ENCODE data around the gene ATP2C1.

GRCh38 chr3:130894986-130895280 lies 1.0 kb downstream of the ATP2C1 start:
- TF ChIP-seq, protein P1, sequence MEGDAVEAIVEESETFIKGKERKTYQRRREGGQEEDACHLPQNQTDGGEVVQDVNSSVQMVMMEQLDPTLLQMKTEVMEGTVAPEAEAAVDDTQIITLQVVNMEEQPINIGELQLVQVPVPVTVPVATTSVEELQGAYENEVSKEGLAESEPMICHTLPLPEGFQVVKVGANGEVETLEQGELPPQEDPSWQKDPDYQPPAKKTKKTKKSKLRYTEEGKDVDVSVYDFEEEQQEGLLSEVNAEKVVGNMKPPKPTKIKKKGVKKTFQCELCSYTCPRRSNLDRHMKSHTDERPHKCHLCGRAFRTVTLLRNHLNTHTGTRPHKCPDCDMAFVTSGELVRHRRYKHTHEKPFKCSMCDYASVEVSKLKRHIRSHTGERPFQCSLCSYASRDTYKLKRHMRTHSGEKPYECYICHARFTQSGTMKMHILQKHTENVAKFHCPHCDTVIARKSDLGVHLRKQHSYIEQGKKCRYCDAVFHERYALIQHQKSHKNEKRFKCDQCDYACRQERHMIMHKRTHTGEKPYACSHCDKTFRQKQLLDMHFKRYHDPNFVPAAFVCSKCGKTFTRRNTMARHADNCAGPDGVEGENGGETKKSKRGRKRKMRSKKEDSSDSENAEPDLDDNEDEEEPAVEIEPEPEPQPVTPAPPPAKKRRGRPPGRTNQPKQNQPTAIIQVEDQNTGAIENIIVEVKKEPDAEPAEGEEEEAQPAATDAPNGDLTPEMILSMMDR (conservative IDR thresholded peaks at IDR 0.05; ENCODE audit: low read length), result no peak
- TF ChIP-seq EZH2phosphoT487 (IDR thresholded peaks at IDR 0.05; ENCODE audit: borderline replicate concordance), result no peak
